Measurements from ENCODE around the gene ADCY10.
"Not testable (repeated sequence)": the region's sequence is repeated elsewhere in the genome, so short reads cannot be mapped to it uniquely, and the experiment has no call there.

Gene ADCY10

GRCh38 chr1:167871331-167871730, 42.6 kb downstream of the ADCY10 start:
- peak; percentile 10 for DNase-seq (ENCODE audit: extremely low read depth, low read depth)
- no peak for TF ChIP-seq CTCF (IDR thresholded peaks at IDR 0.05; ENCODE audit: low read depth, low read length)

GRCh38 chr1:167869157-167870001, 44.6 kb downstream of the ADCY10 start:
- DNase-seq (ENCODE audit: extremely low read depth, low read depth) = not testable (repeated sequence)

GRCh38 chr1:167866739-167867414, 47.1 kb downstream of the ADCY10 start:
- not testable (repeated sequence) for DNase-seq (ENCODE audit: extremely low read depth, low read depth)

- not testable (repeated sequence) for DNase-seq (ENCODE audit: extremely low read depth, low read depth)
Measured at GRCh38 chr1:167866326-167866725, 47.6 kb downstream of the ADCY10 start.

- DNase-seq (ENCODE audit: extremely low read depth, low read depth) = not testable (repeated sequence)
Measured at GRCh38 chr1:167865804-167866308, 48.1 kb downstream of the ADCY10 start.

- DNase-seq (ENCODE audit: extremely low read depth, low read depth) = not testable (repeated sequence)
Measured at GRCh38 chr1:167865193-167865592, 48.7 kb downstream of the ADCY10 start.

- TF ChIP-seq CTCF (IDR thresholded peaks at IDR 0.05; ENCODE audit: low read depth, low read length) = no peak
- no peak for DNase-seq (ENCODE audit: extremely low read depth, low read depth)
Measured at GRCh38 chr1:167864392-167865032, 49.4 kb downstream of the ADCY10 start.

GRCh38 chr1:167863921-167864279, 50.0 kb downstream of the ADCY10 start:
- DNase-seq (ENCODE audit: extremely low read depth, low read depth) = no peak
- no peak for TF ChIP-seq CTCF (IDR thresholded peaks at IDR 0.05; ENCODE audit: low read depth, low read length)

- not testable (repeated sequence) for DNase-seq (ENCODE audit: extremely low read depth, low read depth)
Measured at GRCh38 chr1:167863191-167863920, 50.6 kb downstream of the ADCY10 start.

GRCh38 chr1:167862432-167863076, 51.4 kb downstream of the ADCY10 start:
- DNase-seq (ENCODE audit: extremely low read depth, low read depth) = no peak
- no peak for TF ChIP-seq CTCF (IDR thresholded peaks at IDR 0.05; ENCODE audit: low read depth, low read length)
